ENCODE measurements around the gene GPR176.

- TF ChIP-seq CTCF (IDR thresholded peaks at IDR 0.05) (no peak), REST (IDR thresholded peaks at IDR 0.05; ENCODE audit: low read depth, low read length) (no peak), PBX3 (IDR thresholded peaks at IDR 0.05) (no peak), FOXM1 (IDR thresholded peaks at IDR 0.05; ENCODE audit: low read depth) (no peak), GABPA (IDR thresholded peaks at IDR 0.05; ENCODE audit: low read depth) (no peak)
These were observed 46.5 kb upstream of the GPR176 start for GRCh38 chr15:39966521-39966920.

Data from SK-N-SH (cell line).